ENCODE data around the gene PTPN3.

PTPN3 gene

DNA sequence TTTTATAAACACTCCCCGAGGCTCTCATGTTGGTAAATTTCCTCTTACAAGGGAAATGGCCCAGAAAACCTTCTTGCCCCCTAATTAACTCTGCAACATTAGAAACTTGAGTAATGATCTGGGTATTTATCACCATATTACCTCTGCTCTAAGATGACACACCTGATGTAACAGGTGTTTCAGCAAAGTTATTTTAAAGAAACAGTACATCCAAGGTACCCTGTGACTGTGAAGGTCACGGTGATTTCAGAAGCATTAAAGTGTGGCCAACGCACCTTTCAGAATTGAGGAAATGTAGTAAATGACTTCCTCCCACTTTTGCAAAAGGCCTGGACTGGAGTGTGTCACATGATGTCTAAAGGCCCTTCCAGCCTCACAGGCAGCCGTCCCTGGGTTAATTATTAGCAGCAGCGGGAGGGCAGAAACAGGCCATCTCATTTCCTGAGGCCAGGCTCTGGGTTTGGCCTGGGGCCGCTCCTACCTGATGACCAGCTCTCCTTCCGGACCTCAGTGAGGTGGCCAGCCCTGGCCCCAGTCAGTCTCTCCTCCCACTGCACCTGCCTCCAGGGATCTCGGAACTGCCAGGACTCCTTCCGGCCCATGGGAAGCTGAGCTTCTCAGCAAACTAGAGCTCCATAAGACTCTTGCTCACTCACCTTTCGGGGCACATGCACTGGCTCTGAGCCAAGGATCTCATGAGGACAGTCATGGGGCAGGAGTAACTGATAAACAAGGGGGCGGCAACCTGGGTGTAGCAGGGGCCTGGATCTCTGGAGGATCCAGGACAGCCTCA, 20.7 kb downstream of the PTPN3 start:
- H3K4me3 ChIP-seq (ENCODE audit: low read depth, low read length): no peak overlapping the region
- TF ChIP-seq, protein P1, sequence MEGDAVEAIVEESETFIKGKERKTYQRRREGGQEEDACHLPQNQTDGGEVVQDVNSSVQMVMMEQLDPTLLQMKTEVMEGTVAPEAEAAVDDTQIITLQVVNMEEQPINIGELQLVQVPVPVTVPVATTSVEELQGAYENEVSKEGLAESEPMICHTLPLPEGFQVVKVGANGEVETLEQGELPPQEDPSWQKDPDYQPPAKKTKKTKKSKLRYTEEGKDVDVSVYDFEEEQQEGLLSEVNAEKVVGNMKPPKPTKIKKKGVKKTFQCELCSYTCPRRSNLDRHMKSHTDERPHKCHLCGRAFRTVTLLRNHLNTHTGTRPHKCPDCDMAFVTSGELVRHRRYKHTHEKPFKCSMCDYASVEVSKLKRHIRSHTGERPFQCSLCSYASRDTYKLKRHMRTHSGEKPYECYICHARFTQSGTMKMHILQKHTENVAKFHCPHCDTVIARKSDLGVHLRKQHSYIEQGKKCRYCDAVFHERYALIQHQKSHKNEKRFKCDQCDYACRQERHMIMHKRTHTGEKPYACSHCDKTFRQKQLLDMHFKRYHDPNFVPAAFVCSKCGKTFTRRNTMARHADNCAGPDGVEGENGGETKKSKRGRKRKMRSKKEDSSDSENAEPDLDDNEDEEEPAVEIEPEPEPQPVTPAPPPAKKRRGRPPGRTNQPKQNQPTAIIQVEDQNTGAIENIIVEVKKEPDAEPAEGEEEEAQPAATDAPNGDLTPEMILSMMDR (IDR thresholded peaks at IDR 0.05; ENCODE audit: insufficient read depth, low read depth, low read length, missing control alignments): no peak
- DNase-seq (ENCODE audit: low read depth): no peak

DNA sequence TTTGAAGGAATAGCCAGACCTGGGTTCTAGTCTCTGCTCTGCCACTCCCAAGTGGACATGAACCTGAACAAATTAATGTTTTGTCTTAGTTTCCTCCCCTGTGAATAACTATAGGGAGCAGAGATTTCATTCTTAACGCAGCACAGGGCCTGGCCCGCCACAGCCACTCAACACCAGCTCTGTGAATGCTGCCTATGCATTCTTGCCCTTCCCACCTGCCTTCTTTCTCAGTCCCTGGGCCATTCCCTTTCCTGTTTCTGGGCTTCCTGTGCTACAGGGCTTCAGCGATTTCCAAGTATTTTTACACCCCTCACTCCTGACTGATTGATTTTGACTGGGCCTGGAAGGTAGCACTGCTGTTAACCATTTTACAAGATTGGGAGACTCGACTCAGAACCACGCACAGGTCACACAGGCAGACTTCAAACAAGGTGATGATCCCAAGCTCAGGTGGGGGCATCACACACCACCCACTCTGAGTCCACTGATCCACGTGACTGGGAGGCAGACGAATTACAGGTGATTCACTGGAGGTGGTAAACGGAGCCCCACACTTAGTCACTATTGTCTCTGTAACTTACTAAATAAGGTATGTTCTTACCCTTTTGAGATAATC, 21.4 kb downstream of the PTPN3 start:
- DNase-seq (ENCODE audit: low read depth): no peak
- no peak overlapping the region for H3K4me3 ChIP-seq (ENCODE audit: low read depth, low read length)
- TF ChIP-seq, protein P1 (IDR thresholded peaks at IDR 0.05; ENCODE audit: insufficient read depth, low read depth, low read length, missing control alignments): no peak

- no peak for DNase-seq (ENCODE audit: low read depth)
- H3K4me3 ChIP-seq (ENCODE audit: low read depth, low read length): no peak overlapping the region
- TF ChIP-seq, protein P1 (IDR thresholded peaks at IDR 0.05; ENCODE audit: insufficient read depth, low read depth, low read length, missing control alignments): no peak
Measured at GRCh38 chr9:109475526-109475925, 22.6 kb downstream of the PTPN3 start.

GRCh38 chr9:109474944-109475343, 23.2 kb downstream of the PTPN3 start:
- H3K4me3 ChIP-seq (ENCODE audit: low read depth, low read length): no peak overlapping the region
- no peak for DNase-seq (ENCODE audit: low read depth)
- TF ChIP-seq, protein P1 (IDR thresholded peaks at IDR 0.05; ENCODE audit: insufficient read depth, low read depth, low read length, missing control alignments): no peak

GRCh38 chr9:109474170-109474569, 23.9 kb downstream of the PTPN3 start:
- no peak overlapping the region for H3K4me3 ChIP-seq (ENCODE audit: low read depth, low read length)
- no peak for DNase-seq (ENCODE audit: low read depth)
- TF ChIP-seq, protein P1 (IDR thresholded peaks at IDR 0.05; ENCODE audit: insufficient read depth, low read depth, low read length, missing control alignments): no peak

- DNase-seq (ENCODE audit: low read depth): no peak
- TF ChIP-seq, protein P1 (IDR thresholded peaks at IDR 0.05; ENCODE audit: insufficient read depth, low read depth, low read length, missing control alignments): no peak
- H3K4me3 ChIP-seq (ENCODE audit: low read depth, low read length): no peak overlapping the region
Measured at GRCh38 chr9:109473329-109473728, 24.8 kb downstream of the PTPN3 start.
